K562 (cell line): Measurements from ENCODE around the gene ID2. TPM values are rescaled to one million over a fixed set of nuclear protein-coding genes. Genes with fewer than 3 reads are reported as not detected.
A peak's percentile ranks its signal among the peaks of the same experiment; 100 is the strongest.

Experiments
- DMBX1 ChIP-seq: fragments of 250-450 bp; sonication (Bioruptor Pico); IDR thresholded peaks from 2 replicates; pipeline ENCODE4 v1.8.0; 2022; ENCODE audit warnings: inconsistent platforms, mild to moderate bottlenecking, moderate library complexity, borderline replicate concordance
- FOXA1 ChIP-seq: fragments of 450-650 bp; IDR thresholded peaks from 2 replicates; pipeline ENCODE4 v1.6.1; 2016; ENCODE audit warnings: mild to moderate bottlenecking, borderline replicate concordance
- HBP1 ChIP-seq: fragments of 450-650 bp; formaldehyde crosslinking; IDR thresholded peaks from 2 replicates; pipeline ENCODE4 v1.4.0; 2022; ENCODE audit warnings: missing genetic modification characterization
- L3MBTL2 ChIP-seq: fragments of 450-650 bp; IDR thresholded peaks from 2 replicates; pipeline ENCODE4 v1.6.1; 2016; ENCODE audit warnings: mild to moderate bottlenecking, moderate library complexity
- MEF2A ChIP-seq: IDR thresholded peaks from 2 replicates; pipeline ENCODE4 v1.6.1; 2011; ENCODE audit warnings: low read depth, mild to moderate bottlenecking, low read length, moderate library complexity; ENCODE audit not compliant: control insufficient read depth
- MYBL2 ChIP-seq, 2 experiments: fragments of 450-650 bp in 1 of 2; sonication (generic) in 1 of 2; formaldehyde crosslinking in 1 of 2; IDR thresholded peaks; 2 replicates each; pipeline versions ENCODE4 v1.6.1 to v1.8.1; 2017 to 2022; ENCODE audit warnings: borderline replicate concordance in 1 of 2, inconsistent platforms in 1 of 2, low read depth in 1 of 2, mild to moderate bottlenecking in 1 of 2, missing genetic modification reagents in 1 of 2, moderate library complexity in 1 of 2
- RREB1 ChIP-seq: fragments of 250-450 bp; sonication (Bioruptor Pico); IDR thresholded peaks from 2 replicates; pipeline ENCODE4 v1.4.0; 2020
- RUNX1 ChIP-seq: sonication (generic); IDR thresholded peaks from 2 replicates; pipeline ENCODE4 v1.6.1; 2016; ENCODE audit warnings: antibody characterized with exemption, low read depth
- SMAD3 ChIP-seq: fragments of 450-650 bp; formaldehyde crosslinking; conservative IDR thresholded peaks from 2 replicates; pipeline ENCODE4 v1.4.0; 2020; ENCODE audit warnings: mild to moderate bottlenecking
- ZBTB9 ChIP-seq: fragments of 450-650 bp; formaldehyde crosslinking; IDR thresholded peaks from 2 replicates; pipeline ENCODE4 v1.4.0; 2020; ENCODE audit warnings: mild to moderate bottlenecking, moderate library complexity
- ZNF121 ChIP-seq: sonication (generic); formaldehyde crosslinking; conservative IDR thresholded peaks from 2 replicates; pipeline ENCODE4 v1.8.0; 2022; ENCODE audit warnings: missing genetic modification reagents
- ZNF445 ChIP-seq: fragments of 250-450 bp; sonication (Bioruptor Pico); IDR thresholded peaks from 2 replicates; pipeline ENCODE4 v1.4.0; 2020; ENCODE audit warnings: low read depth, mild to moderate bottlenecking, moderate library complexity
- ZSCAN29 ChIP-seq: fragments of 450-650 bp; IDR thresholded peaks from 2 replicates; pipeline ENCODE4 v1.6.1; 2017
- polyA plus RNA-seq, 8 experiments: library from polyadenylated mRNA; depleted of rRNA in 4 of 8; stranded (reverse) in 5 of 8; unstranded in 3 of 8; fragments of >200 nt; fragmentation: Nextera tagmentation in 2 of 8; fragmentation: Illumina TruSeq in 1 of 8; extraction: Ambion mirVana in 2 of 8; extraction: Trizol in 1 of 8; gene quantifications; 2 replicates each; pipeline versions ENCODE4 v1.2.1 to v1.2.3, GENCODE V29; 2011 to 2014; ENCODE audit warnings: inconsistent platforms in 1 of 8, missing spikeins in 1 of 8
- total RNA-seq, 7 experiments: library from RNA; depleted of rRNA in 6 of 7; stranded (reverse); fragments of >200 nt in 6 of 7; fragmentation: Illumina TruSeq in 2 of 7; extraction: Trizol in 2 of 7; gene quantifications; 2 replicates each; pipeline versions ENCODE4 v1.2.1 to v1.2.3, GENCODE V29; 2011 to 2021; ENCODE audit warnings: low replicate concordance in 1 of 7
- TF ChIP-seq, protein P1 (sequence below), 2 experiments: fragments of 450-650 bp; IDR thresholded peaks; 2 replicates each; pipeline ENCODE4 v1.6.1; 2016
- TF ChIP-seq, protein P2 (sequence below): fragments of 450-650 bp; formaldehyde crosslinking; conservative IDR thresholded peaks from 2 replicates; pipeline ENCODE4 v1.4.0; 2022; ENCODE audit warnings: mild to moderate bottlenecking, missing genetic modification characterization

Gene ID2
- total and polyA plus RNA-seq, 9 of the 15 experiments (the other 6 are each of a cell fraction or from before 2014, with no cell fraction given), result 8.0 to 35.7 (median 16.6) TPM

GRCh38 chr2:8684878-8685696 lies 3.2 kb downstream of the ID2 start (continued):
- 0 out of 2 replicates have a peak, but pooled peaks have one; percentile 52 for TF ChIP-seq RREB1 (CRISPR knock-in tag)
- no peak for TF ChIP-seq ZSCAN29
- no peak for TF ChIP-seq HBP1
- TF ChIP-seq L3MBTL2, result peak; percentile 97
- TF ChIP-seq FOXA1, result no peak
- peak; percentile 55; the same call in 1 of the 2 replicates for TF ChIP-seq ZBTB9 (CRISPR knock-in tag)
- TF ChIP-seq RUNX1, result no peak
- no peak for TF ChIP-seq DMBX1
- TF ChIP-seq, protein P1, sequence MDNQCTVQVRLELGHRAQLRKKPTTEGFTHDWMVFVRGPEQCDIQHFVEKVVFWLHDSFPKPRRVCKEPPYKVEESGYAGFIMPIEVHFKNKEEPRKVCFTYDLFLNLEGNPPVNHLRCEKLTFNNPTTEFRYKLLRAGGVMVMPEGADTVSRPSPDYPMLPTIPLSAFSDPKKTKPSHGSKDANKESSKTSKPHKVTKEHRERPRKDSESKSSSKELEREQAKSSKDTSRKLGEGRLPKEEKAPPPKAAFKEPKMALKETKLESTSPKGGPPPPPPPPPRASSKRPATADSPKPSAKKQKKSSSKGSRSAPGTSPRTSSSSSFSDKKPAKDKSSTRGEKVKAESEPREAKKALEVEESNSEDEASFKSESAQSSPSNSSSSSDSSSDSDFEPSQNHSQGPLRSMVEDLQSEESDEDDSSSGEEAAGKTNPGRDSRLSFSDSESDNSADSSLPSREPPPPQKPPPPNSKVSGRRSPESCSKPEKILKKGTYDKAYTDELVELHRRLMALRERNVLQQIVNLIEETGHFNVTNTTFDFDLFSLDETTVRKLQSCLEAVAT (IDR thresholded peaks at IDR 0.05), result 0 out of 4 replicates have a peak, but pooled peaks of 1 of the 2 experiments have one; percentile 9
- TF ChIP-seq SMAD3, result no peak
- TF ChIP-seq ZNF121 (CRISPR knock-in tag), result no peak
- TF ChIP-seq, protein P2, sequence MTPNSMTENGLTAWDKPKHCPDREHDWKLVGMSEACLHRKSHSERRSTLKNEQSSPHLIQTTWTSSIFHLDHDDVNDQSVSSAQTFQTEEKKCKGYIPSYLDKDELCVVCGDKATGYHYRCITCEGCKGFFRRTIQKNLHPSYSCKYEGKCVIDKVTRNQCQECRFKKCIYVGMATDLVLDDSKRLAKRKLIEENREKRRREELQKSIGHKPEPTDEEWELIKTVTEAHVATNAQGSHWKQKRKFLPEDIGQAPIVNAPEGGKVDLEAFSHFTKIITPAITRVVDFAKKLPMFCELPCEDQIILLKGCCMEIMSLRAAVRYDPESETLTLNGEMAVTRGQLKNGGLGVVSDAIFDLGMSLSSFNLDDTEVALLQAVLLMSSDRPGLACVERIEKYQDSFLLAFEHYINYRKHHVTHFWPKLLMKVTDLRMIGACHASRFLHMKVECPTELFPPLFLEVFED (CRISPR knock-in tag), result no peak
- no peak for TF ChIP-seq MEF2A
- TF ChIP-seq MYBL2 (IDR thresholded peaks at IDR 0.05; ENCODE audit: low read depth), result no peak
- TF ChIP-seq MYBL2 (CRISPR knock-in tag; IDR thresholded peaks at IDR 0.05; ENCODE audit: borderline replicate concordance), result no peak
- TF ChIP-seq ZNF445, result no peak
